GM20000 (cell line): ENCODE measurements around the gene CAPN15.

Experiments used
- DNase-seq: peaks from one replicate; pipeline ENCODE4 v3.0.0; 2012; ENCODE audit warnings: low spot score
- CTCF ChIP-seq: IDR thresholded peaks from 2 replicates; pipeline ENCODE4 v1.5.1; 2012; ENCODE audit warnings: mild to moderate bottlenecking, control low read depth; ENCODE audit errors: extremely low read depth, missing control alignments

Gene CAPN15

DNA sequence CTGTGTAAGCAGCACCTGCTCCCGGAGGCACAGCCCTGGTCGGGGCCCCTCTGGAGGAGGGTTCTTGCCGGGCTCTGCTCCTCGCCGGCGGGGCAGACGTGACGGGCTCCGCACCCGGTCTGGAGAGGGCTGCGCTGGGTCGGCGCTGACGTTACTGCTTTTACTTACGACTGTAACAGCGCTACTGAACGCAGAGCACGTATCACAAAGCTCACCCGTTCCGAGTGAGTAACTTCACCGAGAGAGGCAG, 61.1 kb downstream of the CAPN15 start:
- no peak for DNase-seq
- TF ChIP-seq CTCF: no peak

GRCh38 chr16:588889-589657, 61.6 kb downstream of the CAPN15 start:
- no peak for TF ChIP-seq CTCF
- DNase-seq: peak; percentile 96

- TF ChIP-seq CTCF: no peak
- DNase-seq: peak; percentile 100
These were observed 62.2 kb downstream of the CAPN15 start, which contains the start of gene RAB40C for GRCh38 chr16:589658-590187. TSS of gene RAB40C (plus strand) at chr16:590066. CDS start at chr16:590292, 226 bp downstream.

DNA sequence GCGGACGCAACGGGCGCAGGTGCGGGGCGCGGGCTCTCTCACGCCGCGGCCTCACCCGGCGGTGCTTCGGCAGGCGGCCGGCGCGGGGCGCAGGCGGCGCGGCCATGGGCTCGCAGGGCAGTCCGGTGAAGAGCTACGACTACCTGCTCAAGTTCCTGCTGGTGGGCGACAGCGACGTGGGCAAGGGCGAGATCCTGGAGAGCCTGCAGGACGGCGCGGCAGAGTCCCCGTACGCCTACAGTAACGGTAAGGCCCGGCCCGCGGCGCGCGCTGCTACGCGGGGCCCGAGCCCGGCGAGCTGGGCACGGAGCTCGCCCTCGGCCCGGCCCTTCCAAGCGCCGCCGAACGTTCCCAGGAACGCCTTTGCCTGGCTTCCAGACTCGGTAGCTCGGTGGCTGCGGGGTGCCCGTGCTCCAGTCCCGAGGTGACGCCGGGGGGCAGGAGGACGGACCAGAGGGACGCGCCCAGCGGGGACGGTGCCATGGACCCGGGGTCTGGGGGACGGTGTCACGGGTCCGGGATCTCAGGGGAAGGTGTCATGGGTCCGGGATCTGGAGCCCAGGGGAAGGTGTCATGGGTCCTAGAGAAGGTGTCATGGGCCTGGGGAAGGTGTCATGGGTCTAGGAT, 62.8 kb downstream of the CAPN15 start:
- no peak for TF ChIP-seq CTCF
- no peak for DNase-seq

DNA sequence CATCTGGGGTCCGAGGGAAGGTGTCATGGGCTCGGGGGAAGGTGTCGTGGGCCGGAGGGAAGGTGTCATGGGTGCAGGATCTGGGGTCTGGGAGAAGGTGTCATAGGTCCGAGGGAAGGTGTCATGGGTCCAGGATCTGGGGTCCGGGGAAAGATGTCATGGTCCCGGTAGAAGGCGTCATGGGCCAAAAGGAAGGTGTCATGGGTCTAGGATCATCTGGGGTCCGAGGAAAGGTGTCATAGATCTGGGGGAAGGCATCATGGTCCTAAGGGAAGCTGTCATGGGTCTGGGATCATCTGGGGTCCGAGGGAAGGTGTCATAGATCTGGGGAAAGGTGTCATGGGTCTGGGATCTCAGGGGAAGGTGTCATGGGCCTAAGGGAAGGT, 63.3 kb downstream of the CAPN15 start:
- DNase-seq: no peak
- no peak for TF ChIP-seq CTCF

DNA sequence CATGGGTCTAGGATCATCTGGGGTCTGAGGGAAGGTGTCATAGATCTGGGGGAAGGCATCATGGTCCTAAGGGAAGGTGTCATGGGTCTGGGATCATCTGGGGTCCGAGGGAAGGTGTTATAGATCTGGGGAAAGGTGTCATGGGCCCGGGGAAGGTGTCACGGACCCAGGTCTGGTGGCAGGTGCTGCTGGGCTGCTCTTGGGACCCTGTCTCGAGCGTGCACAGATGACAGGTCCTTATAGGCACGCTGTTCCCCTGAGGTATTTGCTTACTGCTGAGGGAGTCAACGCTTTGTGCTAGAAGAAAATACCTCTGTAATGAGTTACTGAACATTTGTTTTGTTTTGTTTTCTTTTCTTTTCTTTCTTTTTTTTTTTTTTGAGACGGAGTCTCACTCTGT, 63.7 kb downstream of the CAPN15 start:
- no peak for DNase-seq
- TF ChIP-seq CTCF: no peak

GRCh38 chr16:591892-592517, 64.5 kb downstream of the CAPN15 start:
- no peak for DNase-seq
- no peak for TF ChIP-seq CTCF
